Upper lobe of right lung (tissue), 1 donor: ENCODE measurements around the gene WRAP73. TPM values are rescaled to one million over a fixed set of nuclear protein-coding genes. Genes with fewer than 3 reads are reported as not detected.

ENCODE experiments used
- ATAC-seq: fragments of 200-7000 bp; cut with Tn5 transposase; one replicate; pipeline ENCODE4 v1.9.1; 2020; ENCODE audit warnings: mild to moderate bottlenecking, moderate library complexity
- DNase-seq: peaks from one replicate; pipeline ENCODE4 v3.0.0-alpha.2; 2020
- H3K27ac ChIP-seq: fragments of 200-600 bp; one replicate; pipeline ENCODE4 v1.8.0; 2022
- H3K27me3 ChIP-seq: fragments of 200-600 bp; one replicate; pipeline ENCODE4 v1.8.0; 2022; ENCODE audit warnings: mild to moderate bottlenecking
- H3K36me3 ChIP-seq: fragments of 200-600 bp; one replicate; pipeline ENCODE4 v1.8.0; 2022
- H3K4me1 ChIP-seq: fragments of 200-600 bp; one replicate; pipeline ENCODE4 v1.8.0; 2022
- H3K4me3 ChIP-seq: fragments of 200-600 bp; one replicate; pipeline ENCODE4 v1.8.0; 2022; ENCODE audit warnings: mild to moderate bottlenecking
- H3K9me3 ChIP-seq: fragments of 200-600 bp; one replicate; pipeline ENCODE4 v1.8.0; 2022
- intact Hi-C: fragments of 100-400 bp; cut with DNase I; formaldehyde crosslinking; loops from one replicate; pipeline ENCODE4 v1.11.0; 2022
- total RNA-seq: library from RNA; stranded (reverse); fragmentation: NEBNext Ultra II Directional; extraction: Animal tissue kit (Norgen Biotek cat#: 25700); gene quantifications from one replicate; pipeline ENCODE4 v1.2.1, GENCODE V29; 2021
- TF ChIP-seq, protein P1 (sequence below): fragments of 200-600 bp; IDR thresholded peaks from one replicate; pipeline ENCODE4 v1.8.0; 2022; ENCODE audit warnings: antibody characterized with exemption
- donor health status: DM: no; HTN: yes; CAD: no; lungs with severe emphysema.

The WRAP73 gene
- total RNA-seq, 1 donor from 2014 or later = 18.5 TPM

DNA sequence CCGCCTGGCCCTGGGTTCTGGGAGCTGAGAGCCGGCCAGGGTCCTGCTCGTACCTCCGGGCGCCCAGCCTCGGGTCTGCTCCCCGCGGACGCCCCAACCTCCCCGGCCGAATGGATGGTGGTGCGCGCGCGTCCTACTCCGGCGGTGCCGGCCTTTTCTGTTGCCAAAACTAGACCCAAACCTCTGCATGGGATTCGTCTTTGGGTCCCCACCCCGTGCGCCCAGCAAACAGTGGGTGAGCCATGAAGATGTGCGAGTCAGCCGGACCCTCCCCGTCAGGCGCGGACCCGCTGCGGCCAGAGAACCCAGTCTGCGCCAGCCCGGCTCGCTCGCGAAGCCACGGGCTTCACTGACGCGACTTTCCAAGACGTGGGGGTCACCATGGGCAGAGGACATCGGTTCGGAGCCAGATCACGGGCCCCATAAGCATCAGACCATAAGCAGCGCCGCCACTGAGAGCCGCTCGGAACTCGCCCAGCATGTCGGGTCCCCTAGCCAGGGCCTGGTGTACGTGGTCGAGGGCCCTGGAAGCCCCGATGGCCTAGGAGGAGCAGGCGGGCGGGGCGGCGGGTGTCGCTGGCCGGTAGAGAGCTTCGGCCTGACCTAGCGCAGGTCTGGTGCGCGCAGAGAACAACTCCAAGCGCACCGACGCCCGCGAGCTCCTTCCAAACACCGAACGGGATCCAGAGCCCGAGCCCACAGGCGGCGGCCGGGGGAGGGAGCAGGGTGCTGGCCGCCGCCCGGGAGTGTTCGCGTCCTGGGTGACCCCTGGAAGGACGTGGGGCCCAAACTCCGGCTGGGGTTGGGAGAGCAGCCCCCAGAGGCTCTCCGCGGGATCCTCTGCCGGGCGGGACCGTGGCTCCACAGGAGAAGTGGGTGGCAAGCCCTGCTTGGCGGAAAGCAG lies 1.4 kb upstream of the WRAP73 start:
- intact Hi-C loops = no loop called here
- ATAC-seq = no peak
- no peaks in the 10 kb centered on the region for H3K9me3 ChIP-seq
- peaks cover 12% of the 10 kb centered on the region for H3K36me3 ChIP-seq
- H3K4me3 ChIP-seq = peak overlapping the region; percentile 29
- H3K4me1 ChIP-seq = peaks cover 38% of the 10 kb centered on the region
- TF ChIP-seq, protein P1, sequence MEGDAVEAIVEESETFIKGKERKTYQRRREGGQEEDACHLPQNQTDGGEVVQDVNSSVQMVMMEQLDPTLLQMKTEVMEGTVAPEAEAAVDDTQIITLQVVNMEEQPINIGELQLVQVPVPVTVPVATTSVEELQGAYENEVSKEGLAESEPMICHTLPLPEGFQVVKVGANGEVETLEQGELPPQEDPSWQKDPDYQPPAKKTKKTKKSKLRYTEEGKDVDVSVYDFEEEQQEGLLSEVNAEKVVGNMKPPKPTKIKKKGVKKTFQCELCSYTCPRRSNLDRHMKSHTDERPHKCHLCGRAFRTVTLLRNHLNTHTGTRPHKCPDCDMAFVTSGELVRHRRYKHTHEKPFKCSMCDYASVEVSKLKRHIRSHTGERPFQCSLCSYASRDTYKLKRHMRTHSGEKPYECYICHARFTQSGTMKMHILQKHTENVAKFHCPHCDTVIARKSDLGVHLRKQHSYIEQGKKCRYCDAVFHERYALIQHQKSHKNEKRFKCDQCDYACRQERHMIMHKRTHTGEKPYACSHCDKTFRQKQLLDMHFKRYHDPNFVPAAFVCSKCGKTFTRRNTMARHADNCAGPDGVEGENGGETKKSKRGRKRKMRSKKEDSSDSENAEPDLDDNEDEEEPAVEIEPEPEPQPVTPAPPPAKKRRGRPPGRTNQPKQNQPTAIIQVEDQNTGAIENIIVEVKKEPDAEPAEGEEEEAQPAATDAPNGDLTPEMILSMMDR = no peak
- DNase-seq = peak; percentile 64
- peaks cover 40% of the 10 kb centered on the region for H3K27me3 ChIP-seq
- H3K27ac ChIP-seq = no peak overlapping the region

DNA sequence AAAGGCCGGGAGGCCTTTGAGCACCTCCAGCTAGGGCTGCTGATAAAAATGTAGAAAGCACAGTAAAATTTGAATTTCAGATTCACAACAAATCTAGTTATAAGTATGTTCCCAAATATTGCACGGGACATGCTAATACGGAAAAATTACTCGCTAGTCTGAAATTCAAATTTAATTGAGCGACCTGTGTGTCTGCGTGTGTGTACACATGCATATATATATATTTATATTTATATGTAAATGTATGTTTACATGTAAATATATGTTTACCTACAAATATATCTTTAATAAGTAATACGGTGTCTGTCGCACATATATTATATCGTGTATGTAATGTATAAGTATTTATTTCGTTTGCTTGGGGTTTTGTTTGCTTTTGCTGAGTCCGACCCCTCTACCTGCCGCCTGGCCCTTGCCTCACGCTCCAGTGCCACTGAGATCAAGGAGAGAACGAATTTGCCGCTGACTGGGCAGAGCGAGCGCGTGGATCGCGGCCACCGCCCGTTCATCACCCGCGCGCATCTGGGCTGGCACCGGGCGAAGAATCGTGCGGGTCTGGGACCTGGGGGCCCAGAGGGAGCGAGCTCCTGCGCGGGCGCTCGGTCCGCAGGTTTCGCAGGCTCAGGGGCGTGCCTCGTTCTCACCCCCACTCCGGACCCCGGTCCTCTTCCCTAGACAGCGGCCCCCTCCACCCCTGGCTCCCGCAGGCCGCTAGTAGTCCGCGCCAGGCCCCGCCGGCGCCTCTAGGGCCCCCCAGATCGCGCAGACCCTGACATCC lies 534 bp upstream of the WRAP73 start:
- intact Hi-C loops = no loop called here
- DNase-seq (peak; percentile 56), ATAC-seq (no peak)
- Histone ChIP-seq H3K4me3 (peak overlapping the region; percentile 99), H3K36me3 (peaks cover 20% of the 10 kb centered on the region), H3K27me3 (peaks cover 40% of the 10 kb centered on the region), H3K4me1 (peaks cover 38% of the 10 kb centered on the region), H3K27ac (no peak overlapping the region), H3K9me3 (no peaks in the 10 kb centered on the region)
- TF ChIP-seq, protein P1 = no peak

DNA sequence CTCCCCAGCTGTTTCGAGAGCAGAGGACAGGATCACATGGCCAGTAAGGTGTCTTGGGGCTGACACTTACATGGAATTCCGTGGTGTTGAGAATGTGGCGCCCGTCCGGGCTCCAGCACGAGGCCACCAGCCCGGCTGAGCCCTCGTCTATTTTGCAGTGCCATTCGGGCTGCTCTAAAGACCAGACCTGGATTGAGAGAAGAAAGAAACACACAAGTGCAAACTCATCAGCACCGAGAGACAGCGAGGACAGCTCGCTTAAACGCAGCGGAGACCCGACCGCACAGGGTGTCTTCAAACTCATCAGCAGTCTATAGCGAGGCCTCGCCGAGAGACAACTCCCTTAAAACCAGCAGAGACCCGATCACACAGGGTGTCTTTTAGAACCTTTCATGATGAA lies 3.3 kb downstream of the WRAP73 start:
- peak; percentile 23 for DNase-seq
- Histone ChIP-seq H3K27ac (no peak overlapping the region), H3K9me3 (no peaks in the 10 kb centered on the region), H3K4me1 (peaks cover 28% of the 10 kb centered on the region), H3K4me3 (no peak overlapping the region), H3K27me3 (peaks cover 13% of the 10 kb centered on the region), H3K36me3 (peaks cover 28% of the 10 kb centered on the region)
- no peak for ATAC-seq
- intact Hi-C loops = no loop called here
- TF ChIP-seq, protein P1 = no peak

DNA sequence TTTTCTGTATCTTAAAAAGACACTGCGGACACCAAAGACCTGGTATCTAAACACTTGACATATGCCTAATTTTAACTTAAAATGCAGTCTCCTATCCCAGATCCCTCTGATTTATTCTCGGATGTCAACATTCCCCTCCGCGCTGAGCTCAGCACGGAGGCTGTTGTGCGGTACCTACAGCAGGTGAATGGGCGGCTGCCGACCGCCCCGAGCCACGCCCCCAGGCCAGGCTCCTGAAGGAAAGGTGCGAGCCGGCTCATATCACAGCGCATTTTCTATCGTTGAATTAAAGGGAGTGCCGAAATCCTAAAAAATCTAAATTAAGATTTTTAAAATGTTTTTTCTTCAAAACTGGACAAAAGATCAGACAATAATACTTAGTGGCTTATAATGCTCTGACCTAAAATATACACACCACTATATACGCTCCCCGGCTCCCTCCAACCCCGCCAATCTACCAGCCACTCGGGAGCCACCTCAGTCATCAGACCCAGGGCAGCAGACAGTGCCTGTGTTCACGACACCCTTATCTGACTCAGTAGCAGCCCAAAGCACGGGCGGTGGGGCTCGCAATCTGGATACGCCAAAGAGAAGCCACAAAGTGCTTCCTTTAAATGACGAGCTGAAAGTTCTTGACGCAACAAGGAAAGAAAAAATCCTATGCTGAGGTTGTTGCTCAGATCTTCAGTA lies 4.1 kb downstream of the WRAP73 start:
- intact Hi-C loops = no loop called here
- Histone ChIP-seq H3K4me1 (peaks cover 20% of the 10 kb centered on the region), H3K27ac (no peak overlapping the region), H3K9me3 (no peaks in the 10 kb centered on the region), H3K36me3 (peaks cover 28% of the 10 kb centered on the region), H3K4me3 (no peak overlapping the region), H3K27me3 (peaks cover 5% of the 10 kb centered on the region)
- peak; percentile 39 for DNase-seq
- TF ChIP-seq, protein P1 = no peak
- ATAC-seq = no peak

DNA sequence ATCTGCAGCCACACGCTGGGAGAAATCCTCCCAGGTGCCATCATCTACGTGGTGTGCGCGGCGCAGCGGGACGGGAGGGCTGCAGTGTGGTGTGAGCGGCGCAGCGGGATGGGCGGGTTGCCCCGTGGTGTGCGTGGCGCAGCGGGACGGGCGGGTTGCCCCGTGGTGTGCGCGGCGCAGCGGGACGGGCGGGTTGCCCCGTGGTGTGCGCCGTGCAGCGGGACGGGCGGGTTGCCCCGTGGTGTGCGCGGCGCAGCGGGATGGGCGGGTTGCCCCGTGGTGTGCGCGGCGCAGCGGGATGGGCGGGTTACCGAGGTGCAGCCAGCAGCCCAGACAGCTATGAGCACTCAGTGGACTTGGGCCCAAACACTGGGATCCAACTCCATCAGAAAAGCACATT lies 4.7 kb downstream of the WRAP73 start:
- TF ChIP-seq, protein P1 = no peak
- Histone ChIP-seq H3K27me3 (no peaks in the 10 kb centered on the region), H3K27ac (no peak overlapping the region), H3K9me3 (no peaks in the 10 kb centered on the region), H3K4me3 (no peak overlapping the region), H3K4me1 (peaks cover 14% of the 10 kb centered on the region), H3K36me3 (peaks cover 28% of the 10 kb centered on the region)
- peak; percentile 52 for DNase-seq
- intact Hi-C loops = no loop called here
- no peak for ATAC-seq
